ENCODE results near the gene PLCXD3.

The PLCXD3 gene

GRCh38 chr5:41510176-41510831 lies at the start of gene PLCXD3:
PLCXD3 (minus strand) TSS chr5:41510601; CDS start chr5:41510526, 75 bp downstream.
- Histone ChIP-seq H3K9me3 (ENCODE audit: control insufficient read depth in 2 of 2, low read length in 2 of 2) (no peaks in the 10 kb centered on the region), H3K27me3 (ENCODE audit: control insufficient read depth in 1 of 2, insufficient read depth in 2 of 2, low read length in 2 of 2) (peaks cover 19% of the 10 kb centered on the region in 2 donors), H3K27ac (ENCODE audit: low read length) (no peak within 1 kb of the TSS), H3K4me1 (ENCODE audit: control insufficient read depth, insufficient read depth, low read length) (peaks cover 16% of the 10 kb centered on the region), H3K9ac (ENCODE audit: low read length in 2 of 2) (peak within 1 kb of the TSS; percentile 11 to 13), H3K4me3 (ENCODE audit: low read length in 2 of 2) (peak within 1 kb of the TSS; percentile 62 to 78), H3K36me3 (ENCODE audit: control insufficient read depth in 2 of 2, insufficient read depth in 2 of 2, low read length in 2 of 2) (no peaks in the 10 kb centered on the region)

DNA sequence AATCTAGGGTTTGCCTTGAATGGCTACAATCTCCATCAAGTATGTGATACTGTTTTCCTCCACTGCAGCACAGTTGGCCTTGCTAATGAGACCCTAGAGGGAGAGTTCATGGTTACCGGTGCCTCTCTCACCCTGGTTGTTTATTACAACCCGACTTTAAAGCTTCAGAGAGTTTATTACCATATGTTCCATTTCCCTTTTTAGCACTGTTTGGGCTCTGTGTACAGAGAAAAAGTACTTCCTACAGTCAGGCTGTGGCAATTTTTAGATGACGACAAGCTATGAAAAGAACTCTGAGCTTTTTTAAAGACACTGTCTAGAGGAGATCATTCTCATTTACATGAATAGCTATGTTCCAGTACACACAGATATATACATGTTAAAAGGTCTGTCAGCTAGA lies 48.8 kb upstream of the PLCXD3 start:
- no peak overlapping the region for H3K27ac ChIP-seq (ENCODE audit: low read length)
- H3K4me3 ChIP-seq (ENCODE audit: low read length in 2 of 2) = no peak overlapping the region
- no peaks in the 10 kb centered on the region for H3K9me3 ChIP-seq (ENCODE audit: control insufficient read depth in 2 of 2, low read length in 2 of 2)

GRCh38 chr5:41558295-41558694 lies 47.9 kb upstream of the PLCXD3 start:
- no peaks in the 10 kb centered on the region for H3K27me3 ChIP-seq (ENCODE audit: control insufficient read depth in 1 of 2, insufficient read depth in 2 of 2, low read length in 2 of 2)
- no peak overlapping the region for H3K9ac ChIP-seq (ENCODE audit: low read length in 2 of 2)
- H3K4me1 ChIP-seq (ENCODE audit: control insufficient read depth, insufficient read depth, low read length) = no peaks in the 10 kb centered on the region
- H3K36me3 ChIP-seq (ENCODE audit: control insufficient read depth in 2 of 2, insufficient read depth in 2 of 2, low read length in 2 of 2) = no peaks in the 10 kb centered on the region
- no peak overlapping the region for H3K27ac ChIP-seq (ENCODE audit: low read length)
- H3K4me3 ChIP-seq (ENCODE audit: low read length in 2 of 2) = no peak overlapping the region
- no peaks in the 10 kb centered on the region for H3K9me3 ChIP-seq (ENCODE audit: control insufficient read depth in 2 of 2, low read length in 2 of 2)

More for the DNA sequence above, 48.8 kb upstream of the PLCXD3 start:
- H3K27me3 ChIP-seq (ENCODE audit: control insufficient read depth in 1 of 2, insufficient read depth in 2 of 2, low read length in 2 of 2) = no peaks in the 10 kb centered on the region
- H3K36me3 ChIP-seq (ENCODE audit: control insufficient read depth in 2 of 2, insufficient read depth in 2 of 2, low read length in 2 of 2) = no peaks in the 10 kb centered on the region
- H3K4me1 ChIP-seq (ENCODE audit: control insufficient read depth, insufficient read depth, low read length) = no peaks in the 10 kb centered on the region
- no peak overlapping the region for H3K9ac ChIP-seq (ENCODE audit: low read length in 2 of 2)

GRCh38 chr5:41547991-41548390 lies 37.6 kb upstream of the PLCXD3 start:
- Histone ChIP-seq H3K4me3 (ENCODE audit: low read length in 2 of 2) (no peak overlapping the region), H3K36me3 (ENCODE audit: control insufficient read depth in 2 of 2, insufficient read depth in 2 of 2, low read length in 2 of 2) (no peaks in the 10 kb centered on the region), H3K27ac (ENCODE audit: low read length) (no peak overlapping the region), H3K9me3 (ENCODE audit: control insufficient read depth in 2 of 2, low read length in 2 of 2) (no peaks in the 10 kb centered on the region), H3K9ac (ENCODE audit: low read length in 2 of 2) (no peak overlapping the region), H3K4me1 (ENCODE audit: control insufficient read depth, insufficient read depth, low read length) (no peaks in the 10 kb centered on the region), H3K27me3 (ENCODE audit: control insufficient read depth in 1 of 2, insufficient read depth in 2 of 2, low read length in 2 of 2) (no peaks in the 10 kb centered on the region)

- H3K9ac ChIP-seq (ENCODE audit: low read length in 2 of 2) = no peak overlapping the region
- no peak overlapping the region for H3K27ac ChIP-seq (ENCODE audit: low read length)
- no peak overlapping the region for H3K4me3 ChIP-seq (ENCODE audit: low read length in 2 of 2)
- no peaks in the 10 kb centered on the region for H3K36me3 ChIP-seq (ENCODE audit: control insufficient read depth in 2 of 2, insufficient read depth in 2 of 2, low read length in 2 of 2)
- H3K4me1 ChIP-seq (ENCODE audit: control insufficient read depth, insufficient read depth, low read length) = no peaks in the 10 kb centered on the region
- H3K27me3 ChIP-seq (ENCODE audit: control insufficient read depth in 1 of 2, insufficient read depth in 2 of 2, low read length in 2 of 2) = no peaks in the 10 kb centered on the region
- no peaks in the 10 kb centered on the region for H3K9me3 ChIP-seq (ENCODE audit: control insufficient read depth in 2 of 2, low read length in 2 of 2)
Observed at GRCh38 chr5:41542183-41542582, 31.8 kb upstream of the PLCXD3 start.

DNA sequence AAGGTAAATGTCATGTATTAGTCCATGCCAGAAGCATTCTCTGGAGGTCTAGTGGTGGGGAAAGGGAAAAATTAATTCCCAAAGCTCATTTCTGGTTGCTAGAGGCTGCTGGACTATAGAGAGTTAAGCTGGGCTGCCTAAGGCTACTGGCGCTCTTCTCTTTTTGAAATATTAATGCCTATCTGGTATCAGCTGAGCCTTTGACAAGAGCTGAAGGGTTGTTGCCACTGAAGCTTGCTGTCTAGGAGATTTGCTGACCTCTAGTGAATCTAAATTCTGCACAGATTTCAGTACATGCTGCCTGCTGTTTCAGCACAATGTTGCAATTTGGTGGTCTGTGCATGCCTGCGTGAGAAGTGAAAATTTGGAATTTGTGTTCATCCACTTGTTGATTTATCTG lies 29.1 kb upstream of the PLCXD3 start:
- H3K9ac ChIP-seq (ENCODE audit: low read length in 2 of 2) = no peak overlapping the region
- H3K36me3 ChIP-seq (ENCODE audit: control insufficient read depth in 2 of 2, insufficient read depth in 2 of 2, low read length in 2 of 2) = no peaks in the 10 kb centered on the region
- H3K4me1 ChIP-seq (ENCODE audit: control insufficient read depth, insufficient read depth, low read length) = no peaks in the 10 kb centered on the region
- H3K4me3 ChIP-seq (ENCODE audit: low read length in 2 of 2) = no peak overlapping the region
- no peak overlapping the region for H3K27ac ChIP-seq (ENCODE audit: low read length)
- H3K9me3 ChIP-seq (ENCODE audit: control insufficient read depth in 2 of 2, low read length in 2 of 2) = no peaks in the 10 kb centered on the region
- H3K27me3 ChIP-seq (ENCODE audit: control insufficient read depth in 1 of 2, insufficient read depth in 2 of 2, low read length in 2 of 2) = no peaks in the 10 kb centered on the region

GRCh38 chr5:41537581-41537980 lies 27.2 kb upstream of the PLCXD3 start:
- Histone ChIP-seq H3K9ac (ENCODE audit: low read length in 2 of 2) (no peak overlapping the region), H3K4me1 (ENCODE audit: control insufficient read depth, insufficient read depth, low read length) (no peaks in the 10 kb centered on the region), H3K36me3 (ENCODE audit: control insufficient read depth in 2 of 2, insufficient read depth in 2 of 2, low read length in 2 of 2) (no peaks in the 10 kb centered on the region), H3K4me3 (ENCODE audit: low read length in 2 of 2) (no peak overlapping the region), H3K27me3 (ENCODE audit: control insufficient read depth in 1 of 2, insufficient read depth in 2 of 2, low read length in 2 of 2) (no peaks in the 10 kb centered on the region), H3K9me3 (ENCODE audit: control insufficient read depth in 2 of 2, low read length in 2 of 2) (no peaks in the 10 kb centered on the region), H3K27ac (ENCODE audit: low read length) (no peak overlapping the region)

DNA sequence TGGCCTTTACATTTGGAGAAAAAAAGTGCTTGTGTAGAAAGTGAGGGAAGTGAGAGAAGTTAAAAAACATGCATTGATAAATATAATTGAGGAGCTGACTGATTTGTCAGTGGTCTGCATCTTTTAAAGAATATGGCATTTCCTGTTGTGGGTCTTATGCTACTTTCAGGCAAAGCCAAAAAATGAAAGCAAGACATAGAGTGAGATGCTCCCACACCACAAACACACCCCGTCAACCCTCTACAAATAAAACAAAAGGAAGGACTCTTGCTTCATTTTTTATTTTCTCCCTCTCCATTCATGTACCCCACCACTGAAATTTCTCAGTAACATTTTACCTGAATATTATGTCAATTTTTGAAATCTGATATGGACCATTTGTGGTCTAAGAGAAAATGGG lies 22.1 kb upstream of the PLCXD3 start:
- H3K9ac ChIP-seq (ENCODE audit: low read length in 2 of 2) = no peak overlapping the region
- no peaks in the 10 kb centered on the region for H3K27me3 ChIP-seq (ENCODE audit: control insufficient read depth in 1 of 2, insufficient read depth in 2 of 2, low read length in 2 of 2)
- no peaks in the 10 kb centered on the region for H3K36me3 ChIP-seq (ENCODE audit: control insufficient read depth in 2 of 2, insufficient read depth in 2 of 2, low read length in 2 of 2)
- H3K27ac ChIP-seq (ENCODE audit: low read length) = no peak overlapping the region
- H3K4me3 ChIP-seq (ENCODE audit: low read length in 2 of 2) = no peak overlapping the region
- peaks cover 0 to 1% of the 10 kb centered on the region in 2 donors for H3K9me3 ChIP-seq (ENCODE audit: control insufficient read depth in 2 of 2, low read length in 2 of 2)
- no peaks in the 10 kb centered on the region for H3K4me1 ChIP-seq (ENCODE audit: control insufficient read depth, insufficient read depth, low read length)

DNA sequence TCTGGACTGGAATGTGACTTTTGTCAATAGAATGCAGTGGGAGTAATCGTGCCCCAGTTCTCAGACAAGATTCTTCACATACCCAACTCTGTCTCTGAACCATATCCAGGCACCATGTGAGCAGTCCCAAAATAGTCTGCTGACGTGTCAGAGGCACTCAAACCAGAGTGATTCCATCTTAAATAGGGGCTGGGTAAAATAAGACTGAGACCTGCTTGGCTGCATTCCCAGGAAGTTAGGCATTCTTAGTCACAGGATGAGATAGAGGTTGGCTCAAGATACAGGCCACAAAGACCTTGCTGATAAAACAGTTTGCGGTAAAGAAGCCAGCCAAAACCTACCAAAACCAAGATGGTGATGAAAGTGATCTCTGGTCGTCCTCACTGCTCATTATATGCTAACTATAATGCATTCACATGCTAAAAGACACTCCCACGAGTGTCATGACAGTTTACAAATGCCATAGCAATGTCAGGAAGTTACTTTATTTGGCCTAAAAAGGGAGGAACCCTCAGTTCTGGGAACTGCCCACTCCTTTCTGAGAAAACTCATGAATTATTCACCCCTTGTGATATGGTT lies 16.9 kb upstream of the PLCXD3 start:
- Histone ChIP-seq H3K9me3 (ENCODE audit: control insufficient read depth in 2 of 2, low read length in 2 of 2) (peaks cover 0 to 2% of the 10 kb centered on the region in 2 donors), H3K27ac (ENCODE audit: low read length) (no peak overlapping the region), H3K4me1 (ENCODE audit: control insufficient read depth, insufficient read depth, low read length) (no peaks in the 10 kb centered on the region), H3K27me3 (ENCODE audit: control insufficient read depth in 1 of 2, insufficient read depth in 2 of 2, low read length in 2 of 2) (no peaks in the 10 kb centered on the region), H3K36me3 (ENCODE audit: control insufficient read depth in 2 of 2, insufficient read depth in 2 of 2, low read length in 2 of 2) (no peaks in the 10 kb centered on the region), H3K4me3 (ENCODE audit: low read length in 2 of 2) (no peak overlapping the region), H3K9ac (ENCODE audit: low read length in 2 of 2) (no peak overlapping the region)

DNA sequence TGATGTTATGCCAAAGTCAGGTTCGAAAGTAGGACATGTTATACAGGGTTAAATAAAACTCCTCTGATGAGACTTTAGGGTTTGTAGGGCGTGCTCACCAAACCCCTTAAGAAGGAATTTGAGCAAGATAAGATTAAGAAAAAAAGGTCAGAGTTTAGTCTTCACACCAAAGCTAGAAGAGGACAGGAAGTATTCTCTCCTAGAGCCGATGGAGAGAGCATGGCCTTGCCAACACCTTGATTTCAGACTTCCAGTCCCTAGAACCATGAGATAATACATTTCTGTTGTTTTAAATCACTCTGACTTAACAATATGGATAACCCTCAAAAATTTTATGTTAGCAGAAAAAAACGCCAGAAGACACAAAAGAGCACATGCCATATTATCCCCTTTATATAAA lies 16.3 kb upstream of the PLCXD3 start:
- no peaks in the 10 kb centered on the region for H3K36me3 ChIP-seq (ENCODE audit: control insufficient read depth in 2 of 2, insufficient read depth in 2 of 2, low read length in 2 of 2)
- H3K27me3 ChIP-seq (ENCODE audit: control insufficient read depth in 1 of 2, insufficient read depth in 2 of 2, low read length in 2 of 2) = no peaks in the 10 kb centered on the region
- H3K27ac ChIP-seq (ENCODE audit: low read length) = no peak overlapping the region
- H3K4me3 ChIP-seq (ENCODE audit: low read length in 2 of 2) = no peak overlapping the region
- no peaks in the 10 kb centered on the region for H3K4me1 ChIP-seq (ENCODE audit: control insufficient read depth, insufficient read depth, low read length)
- H3K9me3 ChIP-seq (ENCODE audit: control insufficient read depth in 2 of 2, low read length in 2 of 2) = peaks cover 0 to 2% of the 10 kb centered on the region in 2 donors
- H3K9ac ChIP-seq (ENCODE audit: low read length in 2 of 2) = no peak overlapping the region

- Histone ChIP-seq H3K9me3 (ENCODE audit: control insufficient read depth in 2 of 2, low read length in 2 of 2) (peaks cover 0 to 2% of the 10 kb centered on the region in 2 donors), H3K4me1 (ENCODE audit: control insufficient read depth, insufficient read depth, low read length) (no peaks in the 10 kb centered on the region), H3K4me3 (ENCODE audit: low read length in 2 of 2) (no peak overlapping the region), H3K27me3 (ENCODE audit: control insufficient read depth in 1 of 2, insufficient read depth in 2 of 2, low read length in 2 of 2) (no peaks in the 10 kb centered on the region), H3K27ac (ENCODE audit: low read length) (no peak overlapping the region), H3K9ac (ENCODE audit: low read length in 2 of 2) (no peak overlapping the region), H3K36me3 (ENCODE audit: control insufficient read depth in 2 of 2, insufficient read depth in 2 of 2, low read length in 2 of 2) (no peaks in the 10 kb centered on the region)
Observed at GRCh38 chr5:41524174-41524573, 13.8 kb upstream of the PLCXD3 start.
